ENCODE measurements around the gene RPP25L.

- TF ChIP-seq EP300 (IDR thresholded peaks at IDR 0.05; ENCODE audit: borderline replicate concordance) (no peak), YY1 (IDR thresholded peaks at IDR 0.05; ENCODE audit: low read depth) (no peak), MAX (IDR thresholded peaks at IDR 0.05) (no peak), NFIC (IDR thresholded peaks at IDR 0.05) (no peak), RAD21 (IDR thresholded peaks at IDR 0.05; ENCODE audit: low read depth) (no peak), EGR1 (IDR thresholded peaks at IDR 0.05) (no peak), TAF1 (IDR thresholded peaks at IDR 0.05; ENCODE audit: low read depth) (no peak), REST (IDR thresholded peaks at IDR 0.05; ENCODE audit: low read depth) (no peak), TCF12 (IDR thresholded peaks at IDR 0.05; ENCODE audit: low read depth) (no peak)
Observed at GRCh38 chr9:34563262-34563661, 48.6 kb downstream of the RPP25L start.

Data from Ishikawa (cell line).